Adrenal gland (tissue), 12 donors: Measurements from ENCODE around the gene S100A7A. TPM values are rescaled to one million over a fixed set of nuclear protein-coding genes. Genes with fewer than 3 reads are reported as not detected.
A peak's percentile ranks its signal among the peaks of the same experiment; 100 is the strongest.

Experiments
- DNase-seq, 7 donors: peaks; one replicate each; pipeline ENCODE4 v3.0.0-alpha.2; 2019 to 2020
- H3K27ac ChIP-seq, 5 donors: fragments of 200-600 bp; sonication (generic) in 4 of 5; 1 replicate in 3 of 5; 2 replicates in 2 of 5; pipeline versions ENCODE4 v1.5.1 to v1.8.0; 2016 to 2020; ENCODE audit warnings: mild to moderate bottlenecking in 1 of 5
- H3K27me3 ChIP-seq: fragments of 200-600 bp; 2 replicates; pipeline ENCODE4 v1.8.0; 2021
- H3K36me3 ChIP-seq, 2 donors: fragments of 200-600 bp; replicated peaks in 1 of 2; 1 replicate in 1 of 2; 2 replicates in 1 of 2; pipeline versions ENCODE4 v1.5.1 to v1.8.0; 2018 to 2022
- H3K4me1 ChIP-seq, 2 donors: fragments of 200-600 bp; replicated peaks in 1 of 2; 1 replicate in 1 of 2; 2 replicates in 1 of 2; pipeline versions ENCODE4 v1.5.1 to v1.8.0; 2018 to 2021
- H3K4me3 ChIP-seq, 4 donors: fragments of 200-600 bp; sonication (generic) in 3 of 4; one replicate each; pipeline ENCODE4 v1.5.1; 2016 to 2018
- H3K9me3 ChIP-seq, 3 donors: fragments of 200-600 bp; sonication (generic) in 1 of 3; replicated peaks in 1 of 3; 1 replicate in 2 of 3; 2 replicates in 1 of 3; pipeline versions ENCODE4 v1.5.1 to v1.8.0; 2016 to 2021
- CTCF ChIP-seq, 6 experiments: fragments of 450-650 bp in 4 of 6; fragments of 200-600 bp in 2 of 6; sonication (generic) in 1 of 6; IDR thresholded peaks; 1 replicate in 5 of 6; 2 replicates in 1 of 6; pipeline versions ENCODE4 v1.5.1 to v1.8.0; 2016 to 2021; ENCODE audit warnings: antibody characterized with exemption in 6 of 6, mild to moderate bottlenecking in 2 of 6, moderate library complexity in 1 of 6
- POLR2A ChIP-seq, 2 donors: fragments of 450-650 bp; IDR thresholded peaks; one replicate each; pipeline ENCODE4 v1.6.1; 2017; ENCODE audit warnings: antibody characterized with exemption in 2 of 2, mild to moderate bottlenecking in 2 of 2, moderate library complexity in 1 of 2
- WGBS, 4 donors: extraction: QIAGEN DNeasy Blood & Tissue Kit in 2 of 4; methylation state at CpG; one replicate each; pipeline versions ENCODE4 v1.1.5 to v1.1.7; 2013 to 2017; 5-methylcytosine and 5-hydroxymethylcytosine counted together
- intact Hi-C, 2 donors: fragments of 100-400 bp; cut with DNase I; formaldehyde crosslinking; loops; one replicate each; pipeline versions ENCODE4 v1.14.1 to v1.15.0; 2022 to 2023
- polyA plus RNA-seq, 3 donors: library from polyadenylated mRNA; stranded (reverse); fragments of 200-250 nt in 2 of 3; fragments of 350-450 nt in 1 of 3; fragmentation: Illumina TruSeq in 1 of 3; extraction: RNeasy Lipid Tissue Mini Kit (QIAGEN cat#74804) in 1 of 3; gene quantifications; one replicate each; pipeline ENCODE4 v1.2.3, GENCODE V29; 2013 to 2014
- small RNA-seq, 2 donors: library from RNA; depleted of rRNA; stranded (forward); fragments of <200 nt; gene quantifications; one replicate each; pipeline ENCODE3, GENCODE V24; 2016
- total RNA-seq, 9 donors: library from RNA; depleted of rRNA in 4 of 9; stranded (reverse); fragments of >200 nt in 4 of 9; fragments of 120-200 nt in 1 of 9; fragmentation: NEBNext Ultra II Directional in 1 of 9; extraction: Animal tissue kit (Norgen Biotek cat#: 25700) in 1 of 9; gene quantifications; one replicate each; pipeline versions ENCODE4 v1.1.0 to v1.2.4, GENCODE V29; 2013 to 2023
- donor health status: healthy with polysubstance abuse.
- donor health status: Bipolar disorder and iron deficiency.
- donor health status: DM: yes; HTN: yes; CAD: no.
- donor health status: DM: no; HTN: no; CAD: no.
- donor health status: DM: no; HTN: no; CAD: no.
- donor health status: DM: yes; HTN: yes; CAD: no.

The S100A7A gene
- total and polyA plus RNA-seq, 12 donors = not detected

DNA sequence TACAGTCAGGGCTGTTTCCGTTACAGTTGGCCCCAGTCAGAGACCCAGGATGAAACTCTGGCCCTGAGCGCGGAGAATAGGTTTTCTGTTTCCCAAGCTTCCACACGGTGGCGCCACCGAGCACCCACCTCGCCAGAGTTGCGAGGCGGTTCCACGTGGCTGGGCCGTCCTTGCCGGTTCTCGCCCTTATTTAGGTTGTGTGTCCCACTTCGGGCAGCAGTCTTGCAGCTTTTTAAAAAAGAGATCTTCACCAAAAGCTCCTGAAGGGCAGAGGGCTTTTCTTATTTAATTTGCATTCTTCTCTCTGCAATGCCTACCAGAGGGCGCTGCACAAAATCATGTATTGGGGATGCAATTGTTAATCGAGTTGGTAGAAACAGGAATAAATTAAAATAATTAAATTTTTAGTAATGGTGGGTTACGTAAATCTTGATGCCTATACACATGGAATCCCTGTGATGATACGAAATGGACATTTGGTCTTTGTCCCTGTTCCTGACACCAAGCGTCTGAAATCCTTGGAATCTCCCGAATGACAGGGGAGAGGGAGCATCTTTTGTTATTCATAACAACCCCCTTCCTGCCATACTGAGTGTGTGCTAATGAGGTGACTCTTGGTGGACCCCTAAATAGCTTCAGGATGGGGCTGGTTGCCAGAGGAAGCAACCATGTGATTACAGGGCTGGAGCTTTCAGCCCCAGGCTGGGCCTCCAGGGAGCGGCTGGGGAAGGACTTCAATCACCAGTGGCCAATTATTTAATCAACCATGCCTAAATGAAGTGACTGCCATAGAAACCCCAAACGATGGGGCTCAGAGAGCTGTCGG is 49.7 kb downstream of the S100A7A start:
- peak; percentile 40 to 74 (median 62) for DNase-seq
- no peaks in the 10 kb centered on the region for H3K9me3 ChIP-seq
- H3K36me3 ChIP-seq = no peaks in the 10 kb centered on the region
- WGBS, 4 donors = 23 to 30% (median 26%) methylated on average over 18 to 23 of the region's 23 CpGs
- no peaks in the 10 kb centered on the region for H3K27me3 ChIP-seq
- no peak overlapping the region for H3K4me3 ChIP-seq
- intact Hi-C loops = no loop called here
- H3K27ac ChIP-seq = no peak overlapping the region
- TF ChIP-seq POLR2A (IDR thresholded peaks at IDR 0.05) (no peak), CTCF (IDR thresholded peaks at IDR 0.05) (peak; percentile 65 to 93 (median 80))
- H3K4me1 ChIP-seq = no peaks in the 10 kb centered on the region

DNA sequence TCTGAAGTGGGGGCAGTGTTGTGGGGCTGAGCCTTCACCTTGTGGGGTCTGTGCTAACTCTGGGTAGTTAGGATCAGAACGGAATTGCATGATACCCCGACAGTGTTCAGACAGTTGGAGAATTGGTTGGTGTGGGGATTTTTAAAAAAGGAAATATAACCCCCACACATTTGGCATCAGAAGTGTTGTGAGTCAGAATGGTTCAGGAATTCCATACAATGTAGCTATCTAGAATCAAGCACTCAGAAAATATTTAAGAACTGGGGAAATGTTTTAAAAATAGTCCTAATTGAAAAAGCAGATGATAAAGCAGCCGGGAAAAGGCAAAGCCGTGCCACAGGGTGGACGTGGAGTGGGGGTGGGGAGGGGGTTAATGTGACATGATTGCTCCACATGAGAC is 50.6 kb downstream of the S100A7A start:
- no peak for TF ChIP-seq POLR2A (IDR thresholded peaks at IDR 0.05)
- no peak for TF ChIP-seq CTCF (IDR thresholded peaks at IDR 0.05)
- no peaks in the 10 kb centered on the region for H3K4me1 ChIP-seq
- no peak overlapping the region for H3K4me3 ChIP-seq
- no peak for DNase-seq
- H3K9me3 ChIP-seq = no peaks in the 10 kb centered on the region
- H3K36me3 ChIP-seq = no peaks in the 10 kb centered on the region
- intact Hi-C loops = no loop called here
- H3K27me3 ChIP-seq = no peaks in the 10 kb centered on the region
- 63 to 67% (median 64%) methylated on average over 5 of the region's 5 CpGs for WGBS, 4 donors
- no peak overlapping the region for H3K27ac ChIP-seq

- DNase-seq = no peak
- H3K4me1 ChIP-seq = peaks cover 0 to 6% of the 10 kb centered on the region in 2 donors
- intact Hi-C loops = no loop called here
- no peaks in the 10 kb centered on the region for H3K27me3 ChIP-seq
- TF ChIP-seq POLR2A (IDR thresholded peaks at IDR 0.05) (no peak), CTCF (IDR thresholded peaks at IDR 0.05) (no peak)
- H3K36me3 ChIP-seq = no peaks in the 10 kb centered on the region
- H3K4me3 ChIP-seq = no peak overlapping the region
- H3K9me3 ChIP-seq = no peaks in the 10 kb centered on the region
- H3K27ac ChIP-seq = no peak overlapping the region
Observed at GRCh38 chr1:153470707-153471106, 54.4 kb downstream of the S100A7A start.

Small RNA genes lying within 50 kb of the gene (small RNA-seq; reads per million reads assigned to genes)
- gene S100A15A = 0 reads per million in 2 donors

Other genes starting within 250 kb of the S100A7A start
- gene LELP1, start 213.1 kb upstream of the S100A7A start, total RNA-seq = not detected
- not detected for gene LELP1, start 213.1 kb upstream of the S100A7A start, polyA plus RNA-seq
- gene PRR9, start 198.9 kb upstream of the S100A7A start, total RNA-seq = not detected
- not detected for gene PRR9, start 198.9 kb upstream of the S100A7A start, polyA plus RNA-seq
- not detected for gene LORICRIN, start 156.8 kb upstream of the S100A7A start, total RNA-seq
- not detected for gene LORICRIN, start 156.8 kb upstream of the S100A7A start, polyA plus RNA-seq
- gene PGLYRP3, start 103.6 kb upstream of the S100A7A start, total RNA-seq = not detected
- gene PGLYRP3, start 103.6 kb upstream of the S100A7A start, polyA plus RNA-seq = not detected
- gene PGLYRP4, start 67.7 kb upstream of the S100A7A start, total RNA-seq = not detected
- not detected for gene PGLYRP4, start 67.7 kb upstream of the S100A7A start, polyA plus RNA-seq
- 100 to 1,000 TPM in 6 of 9 donors, 10 to 100 TPM in 3; 30.6 to 544 (median 165) TPM for gene S100A9, start 58.7 kb upstream of the S100A7A start, total RNA-seq
- 100 to 1,000 TPM in 2 of 3 donors, 10 to 100 TPM in 1; 73.9 to 228 (median 151) TPM for gene S100A9, start 58.7 kb upstream of the S100A7A start, polyA plus RNA-seq
- 1 to 10 TPM in 6 of 9 donors, not detected in 3; 1.1 to 4.6 (median 1.6) TPM for gene S100A12, start 40.9 kb upstream of the S100A7A start, total RNA-seq
- gene S100A12, start 40.9 kb upstream of the S100A7A start, polyA plus RNA-seq = 1 to 10 TPM; 4.7 to 9.1 (median 5.9) TPM
- 100 to 1,000 TPM in 2 of 9 donors, 10 to 100 TPM in 6, 1 to 10 TPM in 1; 3.4 to 257 (median 55.0) TPM for gene S100A8, start 25.4 kb upstream of the S100A7A start, total RNA-seq
- 100 to 1,000 TPM in 2 of 3 donors, 10 to 100 TPM in 1; 27.6 to 231 (median 164) TPM for gene S100A8, start 25.4 kb upstream of the S100A7A start, polyA plus RNA-seq
- not detected for gene S100A7, start 44.1 kb downstream of the S100A7A start, total RNA-seq
- not detected for gene S100A7, start 44.1 kb downstream of the S100A7A start, polyA plus RNA-seq
- gene S100A6, start 119.5 kb downstream of the S100A7A start, total RNA-seq = 100 to 1,000 TPM in 8 of 9 donors, 10 to 100 TPM in 1; 39.4 to 609 (median 369) TPM
- gene S100A6, start 119.5 kb downstream of the S100A7A start, polyA plus RNA-seq = 1,000 to 10,000 TPM in 2 of 3 donors, 100 to 1,000 TPM in 1; 121 to 4,129 (median 3,763) TPM
- under 1 TPM in 1 of 9 donors, not detected in 8; 0.17 TPM for gene S100A5, start 124.4 kb downstream of the S100A7A start, total RNA-seq
- gene S100A5, start 124.4 kb downstream of the S100A7A start, polyA plus RNA-seq = not detected
- gene S100A4, start 129.3 kb downstream of the S100A7A start, total RNA-seq = 100 to 1,000 TPM in 4 of 9 donors, 10 to 100 TPM in 4, 1 to 10 TPM in 1; 7.9 to 291 (median 88.0) TPM
- 100 to 1,000 TPM in 2 of 3 donors, 10 to 100 TPM in 1; 26.7 to 742 (median 455) TPM for gene S100A4, start 129.3 kb downstream of the S100A7A start, polyA plus RNA-seq
- gene S100A3, start 132.7 kb downstream of the S100A7A start, total RNA-seq = 1 to 10 TPM in 2 of 9 donors, under 1 TPM in 3, not detected in 4; 0.28 to 2.9 (median 0.54) TPM
- 1 to 10 TPM in 2 of 3 donors, not detected in 1; 1.9 to 3.8 TPM for gene S100A3, start 132.7 kb downstream of the S100A7A start, polyA plus RNA-seq
- gene S100A2, start 149.3 kb downstream of the S100A7A start, total RNA-seq = 10 to 100 TPM in 1 of 9 donors, 1 to 10 TPM in 5, under 1 TPM in 2, not detected in 1; 0.31 to 44.1 (median 1.2) TPM
- gene S100A2, start 149.3 kb downstream of the S100A7A start, polyA plus RNA-seq = 1 to 10 TPM in 2 of 3 donors, under 1 TPM in 1; 0.48 to 4.2 (median 3.8) TPM
- 100 to 1,000 TPM in 2 of 9 donors, 10 to 100 TPM in 7; 26.2 to 126 (median 71.3) TPM for gene S100A16, start 196.6 kb downstream of the S100A7A start, total RNA-seq
- 100 to 1,000 TPM in 1 of 3 donors, 10 to 100 TPM in 2; 61.5 to 128 (median 95.3) TPM for gene S100A16, start 196.6 kb downstream of the S100A7A start, polyA plus RNA-seq
- under 1 TPM in 3 of 9 donors, not detected in 6; 0.32 to 0.90 (median 0.53) TPM for gene S100A14, start 199.8 kb downstream of the S100A7A start, total RNA-seq
- gene S100A14, start 199.8 kb downstream of the S100A7A start, polyA plus RNA-seq = 1 to 10 TPM in 1 of 3 donors, under 1 TPM in 1, not detected in 1; 0.88 to 2.2 TPM
- gene S100A13, start 211.0 kb downstream of the S100A7A start, total RNA-seq = 100 to 1,000 TPM in 7 of 9 donors, 10 to 100 TPM in 2; 57.6 to 289 (median 126) TPM
- gene S100A13, start 211.0 kb downstream of the S100A7A start, polyA plus RNA-seq = 100 to 1,000 TPM; 185 to 266 (median 235) TPM
- gene S100A1, start 211.9 kb downstream of the S100A7A start, total RNA-seq = 1 to 10 TPM in 3 of 9 donors, under 1 TPM in 2, not detected in 4; 0.55 to 3.8 (median 1.8) TPM
- 10 to 100 TPM in 2 of 3 donors, 1 to 10 TPM in 1; 1.1 to 12.3 (median 10.9) TPM for gene S100A1, start 211.9 kb downstream of the S100A7A start, polyA plus RNA-seq
- 10 to 100 TPM; 35.5 to 74.9 (median 55.7) TPM for gene CHTOP, start 217.5 kb downstream of the S100A7A start, total RNA-seq
- gene CHTOP, start 217.5 kb downstream of the S100A7A start, polyA plus RNA-seq = 10 to 100 TPM; 59.1 to 83.3 (median 71.2) TPM
- 100 to 1,000 TPM in 3 of 9 donors, 10 to 100 TPM in 6; 48.3 to 176 (median 79.4) TPM for gene SNAPIN, start 242.2 kb downstream of the S100A7A start, total RNA-seq
- 10 to 100 TPM; 37.7 to 50.8 (median 40.6) TPM for gene SNAPIN, start 242.2 kb downstream of the S100A7A start, polyA plus RNA-seq